HEK293 (cell line): ENCODE data around the gene NAGA.

Experiments used
- GLI4 ChIP-seq: fragments of 450-650 bp; formaldehyde crosslinking; IDR thresholded peaks from 2 replicates; pipeline ENCODE4 v1.5.1; 2016; ENCODE audit warnings: missing biosample characterization, missing genetic modification characterization
- HIC1 ChIP-seq: fragments of 450-650 bp; formaldehyde crosslinking; IDR thresholded peaks from 2 replicates; pipeline ENCODE4 v1.5.1; 2016; ENCODE audit warnings: missing biosample characterization, missing genetic modification characterization
- HOXD13 ChIP-seq: sonication (generic); formaldehyde crosslinking; IDR thresholded peaks from 2 replicates; pipeline ENCODE4 v1.8.0; 2022; ENCODE audit warnings: missing genetic modification reagents, borderline replicate concordance
- KLF1 ChIP-seq: fragments of 450-650 bp; formaldehyde crosslinking; IDR thresholded peaks from 2 replicates; pipeline ENCODE4 v1.5.1; 2016; ENCODE audit warnings: missing biosample characterization, missing genetic modification characterization
- PBX3 ChIP-seq: sonication (generic); formaldehyde crosslinking; IDR thresholded peaks from 2 replicates; pipeline ENCODE4 v1.8.1; 2022; ENCODE audit warnings: mild to moderate bottlenecking, moderate library complexity, missing genetic modification reagents
- SCRT2 ChIP-seq: fragments of 450-650 bp; formaldehyde crosslinking; IDR thresholded peaks from 2 replicates; pipeline ENCODE4 v1.5.1; 2016; ENCODE audit warnings: missing biosample characterization, missing genetic modification characterization
- SP7 ChIP-seq: fragments of 450-650 bp; formaldehyde crosslinking; IDR thresholded peaks from 2 replicates; pipeline ENCODE4 v1.5.1; 2016; ENCODE audit warnings: missing biosample characterization, missing genetic modification characterization
- WT1 ChIP-seq: fragments of 450-650 bp; formaldehyde crosslinking; IDR thresholded peaks from 2 replicates; pipeline ENCODE4 v1.5.1; 2016; ENCODE audit warnings: missing biosample characterization, missing genetic modification characterization
- ZBTB26 ChIP-seq: fragments of 450-650 bp; formaldehyde crosslinking; optimal IDR thresholded peaks from 2 replicates; pipeline ENCODE3; 2016; ENCODE audit warnings: missing biosample characterization, mild to moderate bottlenecking, missing genetic modification characterization
- ZBTB6 ChIP-seq: fragments of 450-650 bp; formaldehyde crosslinking; IDR thresholded peaks from 2 replicates; pipeline ENCODE4 v1.5.1; 2017; ENCODE audit warnings: missing biosample characterization, missing genetic modification characterization
- ZBTB7A ChIP-seq: fragments of 450-650 bp; formaldehyde crosslinking; IDR thresholded peaks from 2 replicates; pipeline ENCODE4 v1.5.1; 2016; ENCODE audit warnings: low read depth, missing biosample characterization, missing genetic modification characterization
- ZFP69B ChIP-seq: fragments of 450-650 bp; formaldehyde crosslinking; IDR thresholded peaks from 2 replicates; pipeline ENCODE4 v1.5.1; 2016; ENCODE audit warnings: missing biosample characterization, missing genetic modification characterization
- ZNF112 ChIP-seq: fragments of 450-650 bp; formaldehyde crosslinking; IDR thresholded peaks from 2 replicates; pipeline ENCODE4 v1.5.0; 2017; ENCODE audit warnings: missing biosample characterization, missing genetic modification characterization
- ZNF174 ChIP-seq: fragments of 450-650 bp; formaldehyde crosslinking; IDR thresholded peaks from 2 replicates; pipeline ENCODE4 v1.5.0; 2017; ENCODE audit warnings: missing biosample characterization, mild to moderate bottlenecking, missing genetic modification characterization
- ZNF24 ChIP-seq: fragments of 450-650 bp; formaldehyde crosslinking; IDR thresholded peaks from 2 replicates; pipeline ENCODE4 v1.5.1; 2016; ENCODE audit warnings: missing biosample characterization, missing genetic modification characterization
- ZNF391 ChIP-seq: fragments of 450-650 bp; formaldehyde crosslinking; IDR thresholded peaks from 2 replicates; pipeline ENCODE4 v1.5.1; 2016; ENCODE audit warnings: low read depth, missing biosample characterization, missing genetic modification characterization, borderline replicate concordance
- ZNF510 ChIP-seq: fragments of 450-650 bp; formaldehyde crosslinking; IDR thresholded peaks from 2 replicates; pipeline ENCODE4 v1.5.1; 2018; ENCODE audit warnings: mild to moderate bottlenecking, missing genetic modification characterization, missing biosample characterization; ENCODE audit not compliant: insufficient replicate concordance
- ZNF514 ChIP-seq: fragments of 450-650 bp; formaldehyde crosslinking; IDR thresholded peaks from 2 replicates; pipeline ENCODE4 v1.5.1; 2016; ENCODE audit warnings: missing biosample characterization, missing genetic modification characterization
- ZNF629 ChIP-seq: fragments of 450-650 bp; formaldehyde crosslinking; IDR thresholded peaks from 2 replicates; pipeline ENCODE4 v1.5.1; 2017; ENCODE audit warnings: missing biosample characterization, missing genetic modification characterization
- ZNF785 ChIP-seq: fragments of 450-650 bp; formaldehyde crosslinking; IDR thresholded peaks from 2 replicates; pipeline ENCODE4 v1.5.1; 2016; ENCODE audit warnings: missing biosample characterization, missing genetic modification characterization
- ZXDB ChIP-seq: fragments of 450-650 bp; formaldehyde crosslinking; IDR thresholded peaks from 2 replicates; pipeline ENCODE4 v1.5.1; 2016; ENCODE audit warnings: missing biosample characterization, missing genetic modification characterization
- TF ChIP-seq, protein P1 (sequence below): fragments of 450-650 bp; formaldehyde crosslinking; IDR thresholded peaks from 2 replicates; pipeline ENCODE4 v1.5.1; 2016; ENCODE audit warnings: missing biosample characterization, missing genetic modification characterization
- TF ChIP-seq, protein P2 (sequence below): fragments of 450-650 bp; formaldehyde crosslinking; IDR thresholded peaks from 2 replicates; pipeline ENCODE4 v1.5.1; 2016; ENCODE audit warnings: missing biosample characterization, missing genetic modification characterization
- TF ChIP-seq, protein P3 (sequence below): fragments of 450-650 bp; formaldehyde crosslinking; IDR thresholded peaks from 2 replicates; pipeline ENCODE4 v1.5.1; 2016; ENCODE audit warnings: missing biosample characterization, missing genetic modification characterization, borderline replicate concordance

NAGA gene

DNA sequence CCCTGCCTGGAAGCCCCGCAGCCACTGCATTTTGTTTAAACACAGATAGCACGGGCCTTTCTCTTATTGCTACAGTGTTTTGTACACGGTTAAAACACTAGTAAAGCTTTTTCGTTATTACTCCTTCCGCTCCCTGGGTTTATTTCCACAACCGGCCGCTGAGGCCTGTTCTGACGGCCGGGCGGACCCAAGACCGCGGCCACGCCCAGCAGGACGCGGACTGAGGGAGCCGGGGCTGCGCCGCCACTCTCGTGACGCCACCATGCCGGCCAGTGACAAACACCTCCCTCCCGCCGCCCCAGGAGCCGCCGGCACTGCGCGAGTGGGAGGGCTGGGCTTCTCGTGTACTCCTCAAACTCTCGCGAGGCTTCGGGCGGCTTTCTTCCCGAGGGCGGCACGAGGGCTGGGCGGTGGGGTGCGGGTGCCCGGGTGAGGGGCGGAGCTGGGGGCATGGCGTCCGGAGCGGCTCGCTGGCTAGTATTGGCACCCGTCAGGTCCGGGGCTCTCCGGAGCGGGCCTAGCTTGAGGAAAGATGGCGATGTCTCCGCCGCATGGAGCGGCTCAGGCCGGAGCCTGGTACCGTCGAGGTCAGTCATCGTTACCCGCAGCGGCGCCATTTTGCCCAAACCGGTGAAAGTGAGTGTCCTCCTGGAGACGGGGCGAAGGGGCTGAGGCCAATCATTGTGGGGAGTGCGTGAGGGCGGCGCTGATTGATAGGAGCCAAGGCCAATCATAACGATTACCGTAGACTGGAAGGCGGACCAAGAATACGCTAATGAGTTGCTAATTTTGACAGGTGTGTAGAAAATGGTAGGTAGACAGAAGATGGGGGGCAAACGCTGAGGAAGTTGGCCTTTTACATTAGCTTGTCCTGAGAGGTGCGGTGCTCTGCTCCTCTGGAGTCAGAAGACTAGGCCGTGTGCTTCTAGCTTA is 9.0 kb upstream of the NAGA start, which contains the start of gene SMDT1 (continued):
- TF ChIP-seq, protein P1, sequence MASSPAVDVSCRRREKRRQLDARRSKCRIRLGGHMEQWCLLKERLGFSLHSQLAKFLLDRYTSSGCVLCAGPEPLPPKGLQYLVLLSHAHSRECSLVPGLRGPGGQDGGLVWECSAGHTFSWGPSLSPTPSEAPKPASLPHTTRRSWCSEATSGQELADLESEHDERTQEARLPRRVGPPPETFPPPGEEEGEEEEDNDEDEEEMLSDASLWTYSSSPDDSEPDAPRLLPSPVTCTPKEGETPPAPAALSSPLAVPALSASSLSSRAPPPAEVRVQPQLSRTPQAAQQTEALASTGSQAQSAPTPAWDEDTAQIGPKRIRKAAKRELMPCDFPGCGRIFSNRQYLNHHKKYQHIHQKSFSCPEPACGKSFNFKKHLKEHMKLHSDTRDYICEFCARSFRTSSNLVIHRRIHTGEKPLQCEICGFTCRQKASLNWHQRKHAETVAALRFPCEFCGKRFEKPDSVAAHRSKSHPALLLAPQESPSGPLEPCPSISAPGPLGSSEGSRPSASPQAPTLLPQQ (tag by site-specific recombination): peak; percentile 90
- TF ChIP-seq ZNF112 (tag by site-specific recombination): no peak
- TF ChIP-seq SCRT2 (tag by site-specific recombination): peak; percentile 19; the same call in 1 of the 2 replicates
- no peak for TF ChIP-seq HOXD13
- peak; percentile 89 for TF ChIP-seq ZNF629
- no peak for TF ChIP-seq ZNF510 (tag by site-specific recombination)
- TF ChIP-seq ZBTB6 (tag by site-specific recombination): no peak
- peak; percentile 67; the same call in 1 of the 2 replicates for TF ChIP-seq ZNF24 (tag by site-specific recombination)
- peak; percentile 86 for TF ChIP-seq KLF1 (tag by site-specific recombination)
- TF ChIP-seq ZBTB26 (tag by site-specific recombination): peak; percentile 94
- peak; percentile 85; the same call in 1 of the 2 replicates for TF ChIP-seq SP7 (tag by site-specific recombination)
- TF ChIP-seq ZFP69B: peak; percentile 70
- TF ChIP-seq, protein P2, sequence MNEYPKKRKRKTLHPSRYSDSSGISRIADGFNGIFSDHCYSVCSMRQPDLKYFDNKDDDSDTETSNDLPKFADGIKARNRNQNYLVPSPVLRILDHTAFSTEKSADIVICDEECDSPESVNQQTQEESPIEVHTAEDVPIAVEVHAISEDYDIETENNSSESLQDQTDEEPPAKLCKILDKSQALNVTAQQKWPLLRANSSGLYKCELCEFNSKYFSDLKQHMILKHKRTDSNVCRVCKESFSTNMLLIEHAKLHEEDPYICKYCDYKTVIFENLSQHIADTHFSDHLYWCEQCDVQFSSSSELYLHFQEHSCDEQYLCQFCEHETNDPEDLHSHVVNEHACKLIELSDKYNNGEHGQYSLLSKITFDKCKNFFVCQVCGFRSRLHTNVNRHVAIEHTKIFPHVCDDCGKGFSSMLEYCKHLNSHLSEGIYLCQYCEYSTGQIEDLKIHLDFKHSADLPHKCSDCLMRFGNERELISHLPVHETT (tag by site-specific recombination): peak; percentile 83; the same call in 1 of the 2 replicates
- TF ChIP-seq ZXDB: peak; percentile 96
- TF ChIP-seq HIC1 (tag by site-specific recombination): peak; percentile 100
- peak; percentile 92 for TF ChIP-seq PBX3
- peak; percentile 85 for TF ChIP-seq ZBTB7A (tag by site-specific recombination)
- peak; percentile 72; the same call in 1 of the 2 replicates for TF ChIP-seq ZNF391
- no peak for TF ChIP-seq ZNF174 (tag by site-specific recombination)
- no peak for TF ChIP-seq GLI4
- 0 out of 2 replicates have a peak, but pooled peaks have one; percentile 52 for TF ChIP-seq ZNF785 (tag by site-specific recombination)
- TF ChIP-seq WT1 (tag by site-specific recombination): no peak
- TF ChIP-seq, protein P3, sequence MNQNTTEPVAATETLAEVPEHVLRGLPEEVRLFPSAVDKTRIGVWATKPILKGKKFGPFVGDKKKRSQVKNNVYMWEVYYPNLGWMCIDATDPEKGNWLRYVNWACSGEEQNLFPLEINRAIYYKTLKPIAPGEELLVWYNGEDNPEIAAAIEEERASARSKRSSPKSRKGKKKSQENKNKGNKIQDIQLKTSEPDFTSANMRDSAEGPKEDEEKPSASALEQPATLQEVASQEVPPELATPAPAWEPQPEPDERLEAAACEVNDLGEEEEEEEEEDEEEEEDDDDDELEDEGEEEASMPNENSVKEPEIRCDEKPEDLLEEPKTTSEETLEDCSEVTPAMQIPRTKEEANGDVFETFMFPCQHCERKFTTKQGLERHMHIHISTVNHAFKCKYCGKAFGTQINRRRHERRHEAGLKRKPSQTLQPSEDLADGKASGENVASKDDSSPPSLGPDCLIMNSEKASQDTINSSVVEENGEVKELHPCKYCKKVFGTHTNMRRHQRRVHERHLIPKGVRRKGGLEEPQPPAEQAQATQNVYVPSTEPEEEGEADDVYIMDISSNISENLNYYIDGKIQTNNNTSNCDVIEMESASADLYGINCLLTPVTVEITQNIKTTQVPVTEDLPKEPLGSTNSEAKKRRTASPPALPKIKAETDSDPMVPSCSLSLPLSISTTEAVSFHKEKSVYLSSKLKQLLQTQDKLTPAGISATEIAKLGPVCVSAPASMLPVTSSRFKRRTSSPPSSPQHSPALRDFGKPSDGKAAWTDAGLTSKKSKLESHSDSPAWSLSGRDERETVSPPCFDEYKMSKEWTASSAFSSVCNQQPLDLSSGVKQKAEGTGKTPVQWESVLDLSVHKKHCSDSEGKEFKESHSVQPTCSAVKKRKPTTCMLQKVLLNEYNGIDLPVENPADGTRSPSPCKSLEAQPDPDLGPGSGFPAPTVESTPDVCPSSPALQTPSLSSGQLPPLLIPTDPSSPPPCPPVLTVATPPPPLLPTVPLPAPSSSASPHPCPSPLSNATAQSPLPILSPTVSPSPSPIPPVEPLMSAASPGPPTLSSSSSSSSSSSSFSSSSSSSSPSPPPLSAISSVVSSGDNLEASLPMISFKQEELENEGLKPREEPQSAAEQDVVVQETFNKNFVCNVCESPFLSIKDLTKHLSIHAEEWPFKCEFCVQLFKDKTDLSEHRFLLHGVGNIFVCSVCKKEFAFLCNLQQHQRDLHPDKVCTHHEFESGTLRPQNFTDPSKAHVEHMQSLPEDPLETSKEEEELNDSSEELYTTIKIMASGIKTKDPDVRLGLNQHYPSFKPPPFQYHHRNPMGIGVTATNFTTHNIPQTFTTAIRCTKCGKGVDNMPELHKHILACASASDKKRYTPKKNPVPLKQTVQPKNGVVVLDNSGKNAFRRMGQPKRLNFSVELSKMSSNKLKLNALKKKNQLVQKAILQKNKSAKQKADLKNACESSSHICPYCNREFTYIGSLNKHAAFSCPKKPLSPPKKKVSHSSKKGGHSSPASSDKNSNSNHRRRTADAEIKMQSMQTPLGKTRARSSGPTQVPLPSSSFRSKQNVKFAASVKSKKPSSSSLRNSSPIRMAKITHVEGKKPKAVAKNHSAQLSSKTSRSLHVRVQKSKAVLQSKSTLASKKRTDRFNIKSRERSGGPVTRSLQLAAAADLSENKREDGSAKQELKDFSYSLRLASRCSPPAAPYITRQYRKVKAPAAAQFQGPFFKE: no peak
- no peak for TF ChIP-seq ZNF514 (tag by site-specific recombination)
